NOMO-1 treated with DMSO at 0.1 percent for 48 hours (cell line): ENCODE data around the gene NOXA1.
"Not testable (repeated sequence)": the region's sequence is repeated elsewhere in the genome, so short reads cannot be mapped to it uniquely, and the experiment has no call there.

ENCODE experiments used
- DNase-seq: peaks from one replicate; lab custom pipeline; 2025; ENCODE audit not compliant: unreplicated experiment; lab: John Stamatoyannopoulos, UW

NOXA1 gene

DNA sequence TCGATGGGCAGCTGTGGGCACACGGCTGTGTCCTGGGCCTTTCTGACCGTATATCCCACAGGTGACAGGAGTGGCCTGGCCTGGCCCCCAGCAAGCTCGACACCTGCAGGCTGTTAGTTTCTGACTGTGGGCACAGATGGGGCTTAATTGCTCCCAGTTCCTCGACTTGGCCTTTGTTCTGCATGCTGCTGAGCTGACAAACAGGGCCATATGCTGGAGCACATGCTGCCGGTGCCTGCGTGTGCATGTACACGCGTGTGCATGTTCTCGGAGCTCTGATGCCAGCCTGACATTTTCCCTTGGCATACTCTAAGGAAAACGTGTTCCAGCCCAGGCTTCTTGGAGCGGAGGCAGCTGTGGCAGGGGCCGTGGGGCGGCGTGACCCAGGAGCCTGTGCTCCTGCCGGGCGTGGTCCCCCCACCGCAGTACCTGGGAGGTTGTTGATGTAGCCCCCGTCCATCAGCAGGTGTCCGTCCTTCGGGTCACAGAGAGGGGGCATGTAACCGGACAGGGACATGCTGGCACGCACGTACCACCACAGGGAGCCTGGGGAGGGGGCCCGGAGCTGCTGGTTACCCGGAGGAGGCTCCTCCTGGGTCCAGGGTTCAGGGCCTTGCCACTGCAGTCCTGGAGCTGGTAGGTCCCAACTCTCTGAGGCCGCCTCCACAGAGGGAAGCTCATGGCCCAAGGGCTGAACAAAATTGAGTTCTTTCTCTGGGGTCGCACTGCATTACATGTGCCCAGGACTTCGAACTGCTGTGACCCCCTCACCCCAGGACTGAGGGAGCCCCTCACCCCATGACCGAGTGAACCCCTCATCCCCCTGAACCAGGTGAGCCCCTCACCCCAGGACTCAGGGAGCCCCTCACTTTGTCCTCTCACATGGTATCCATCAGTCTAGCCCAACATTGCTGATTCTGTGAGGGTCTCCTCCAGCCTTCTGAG lies 40.1 kb downstream of the NOXA1 start:
- no peak for DNase-seq

DNA sequence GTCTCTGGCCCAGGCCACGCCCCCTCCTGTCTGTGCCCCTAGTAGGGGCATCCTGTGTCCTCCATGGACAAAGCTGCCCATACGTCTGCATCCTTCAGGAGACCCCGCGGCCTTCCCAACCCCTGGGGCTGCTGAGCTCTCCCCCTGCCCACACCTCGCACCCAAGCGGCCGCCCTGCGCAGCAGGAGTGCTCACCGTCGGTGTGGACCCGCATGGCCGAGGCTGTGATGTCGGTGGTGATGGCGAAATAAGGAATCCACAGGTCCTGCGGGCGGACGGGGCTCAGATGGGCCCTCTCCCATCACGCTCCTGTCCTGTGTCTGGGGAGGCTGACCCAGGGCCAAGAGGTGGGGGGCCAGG lies 40.7 kb downstream of the NOXA1 start:
- no peak for DNase-seq

GRCh38 chr9:137464291-137464999 lies 41.3 kb downstream of the NOXA1 start:
- no peak for DNase-seq

DNA sequence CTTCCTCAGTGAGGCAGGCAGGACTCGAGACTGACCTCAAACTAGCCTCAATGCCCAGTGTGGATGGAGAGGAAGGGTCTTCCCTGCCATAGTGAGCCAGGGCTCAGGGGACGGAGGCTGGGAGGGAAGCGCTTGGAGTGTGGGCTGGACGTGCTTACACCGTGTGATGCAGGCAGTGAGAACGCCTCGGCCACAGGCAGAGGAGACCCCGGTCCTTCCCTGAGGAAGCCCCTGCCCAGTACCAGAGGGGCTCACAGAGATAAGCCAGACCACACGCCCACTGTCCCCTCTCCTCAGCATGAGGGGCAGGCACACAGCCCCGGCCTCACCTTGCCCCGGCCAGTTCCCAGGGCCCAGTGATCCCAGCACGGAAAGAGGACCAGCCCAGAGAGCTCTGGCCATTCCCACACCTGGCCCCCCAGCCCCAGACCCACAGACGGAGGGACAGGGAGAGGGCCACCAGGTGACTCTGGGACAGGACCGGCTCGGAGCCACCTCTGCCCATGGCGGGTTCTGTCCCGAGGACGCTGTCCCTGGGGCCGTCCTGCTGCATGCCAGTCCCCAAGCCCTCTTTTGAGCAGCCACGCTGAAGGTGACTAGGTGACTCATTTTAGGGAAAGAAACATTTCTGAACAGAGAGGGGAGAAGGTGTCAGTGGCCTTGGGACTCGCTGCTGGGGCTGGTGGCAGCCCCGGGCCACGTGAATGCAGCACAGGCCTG lies 42.0 kb downstream of the NOXA1 start:
- DNase-seq = no peak

DNA sequence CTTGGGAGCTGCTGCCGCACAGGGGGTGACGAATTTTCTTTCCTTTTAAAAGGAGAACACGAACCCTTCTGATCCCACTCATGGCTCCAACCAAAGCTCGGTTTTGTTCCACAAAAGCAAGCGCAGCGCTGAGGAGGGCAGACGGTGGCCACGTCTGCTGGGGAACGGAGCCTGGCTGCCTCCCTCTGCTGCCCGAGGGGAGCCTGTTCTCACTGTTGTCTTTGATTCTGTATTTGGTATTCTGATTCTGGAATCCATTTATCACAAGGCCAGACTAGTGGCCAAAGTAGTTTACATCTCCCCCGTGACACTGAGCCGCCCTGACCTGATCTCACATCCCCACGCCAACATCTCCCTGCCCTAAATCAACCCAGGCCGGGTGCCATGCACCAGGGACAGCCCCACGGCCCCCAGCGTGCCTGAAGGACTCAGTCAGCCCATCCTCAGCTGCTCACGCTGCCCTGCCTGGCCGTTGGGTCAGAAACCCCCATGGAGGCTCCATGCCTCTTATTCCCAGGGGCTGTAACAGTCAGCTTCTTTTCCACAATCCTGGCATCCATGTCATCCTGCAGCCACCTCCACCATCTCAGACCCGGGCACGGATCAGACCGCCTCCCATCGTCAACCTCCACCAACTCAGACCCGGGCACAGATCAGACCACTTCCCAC lies 42.7 kb downstream of the NOXA1 start:
- no peak for DNase-seq

GRCh38 chr9:137466389-137467085 lies 43.3 kb downstream of the NOXA1 start:
- DNase-seq = not testable (repeated sequence)

- no peak for DNase-seq
Measured at GRCh38 chr9:137467161-137467581, 44.0 kb downstream of the NOXA1 start.

DNA sequence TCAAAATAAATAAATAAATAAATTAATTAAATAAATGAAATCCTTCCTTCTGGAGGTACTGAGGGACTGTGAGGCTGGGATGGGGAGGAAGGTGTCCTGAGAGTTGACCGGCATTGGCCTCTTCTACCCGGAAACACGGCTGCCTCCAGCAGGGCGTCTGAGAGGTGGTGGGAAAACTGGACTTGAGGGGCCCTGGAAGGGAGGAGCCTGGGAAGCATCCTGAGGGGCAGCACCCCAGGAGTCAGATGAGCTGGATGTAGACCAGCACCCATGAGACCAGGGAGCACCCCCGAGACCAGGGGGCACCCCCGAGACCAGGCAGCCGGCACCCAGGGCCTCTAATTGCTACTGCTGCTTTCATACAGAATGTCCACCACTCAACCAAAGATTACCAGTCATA lies 44.7 kb downstream of the NOXA1 start:
- no peak for DNase-seq

GRCh38 chr9:137470785-137471184 lies 47.6 kb downstream of the NOXA1 start:
- peak; percentile 35 for DNase-seq

DNA sequence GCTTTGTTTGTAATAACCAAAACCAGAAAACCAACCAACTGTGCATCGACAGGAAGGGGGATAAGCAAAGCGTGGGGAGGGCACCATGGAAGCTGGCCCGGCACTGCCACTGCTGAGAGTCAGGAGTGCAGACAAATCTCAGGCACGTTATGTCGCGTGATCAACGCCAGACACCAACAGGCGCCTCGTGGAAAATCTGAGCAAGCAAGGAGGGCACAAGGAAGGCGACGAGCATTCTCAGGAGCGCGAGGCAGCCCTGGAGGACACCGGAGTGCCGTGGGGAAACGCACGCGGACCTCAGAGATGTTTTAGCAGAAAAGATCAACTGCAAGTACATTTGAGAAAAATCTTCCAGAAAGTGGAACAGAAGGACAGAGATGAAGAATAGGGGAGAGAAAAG lies 51.1 kb downstream of the NOXA1 start:
- no peak for DNase-seq

GRCh38 chr9:137475666-137476065 lies 52.5 kb downstream of the NOXA1 start:
- DNase-seq = no peak

DNA sequence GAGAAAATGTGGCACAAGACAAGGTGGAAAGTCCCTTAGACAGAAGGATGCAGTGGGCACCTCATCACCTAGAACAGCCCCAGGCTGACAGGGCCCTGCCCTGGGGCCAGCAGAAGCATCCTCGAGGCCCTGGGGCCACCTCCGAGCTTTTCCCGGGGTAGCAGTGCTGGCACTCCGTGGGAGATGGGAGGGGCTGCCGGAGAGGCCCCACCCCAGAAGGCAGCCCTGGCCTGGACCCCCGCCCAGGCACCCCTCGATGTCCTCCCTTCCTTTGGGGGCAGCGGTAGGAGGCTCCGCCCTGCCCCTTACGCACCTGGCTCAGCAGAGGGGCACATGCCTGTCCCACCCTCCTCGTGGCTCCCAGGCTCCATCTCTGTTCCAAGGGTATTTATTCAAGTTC lies 53.7 kb downstream of the NOXA1 start:
- no peak for DNase-seq

GRCh38 chr9:137477778-137478612 lies 54.8 kb downstream of the NOXA1 start:
- no peak for DNase-seq

DNA sequence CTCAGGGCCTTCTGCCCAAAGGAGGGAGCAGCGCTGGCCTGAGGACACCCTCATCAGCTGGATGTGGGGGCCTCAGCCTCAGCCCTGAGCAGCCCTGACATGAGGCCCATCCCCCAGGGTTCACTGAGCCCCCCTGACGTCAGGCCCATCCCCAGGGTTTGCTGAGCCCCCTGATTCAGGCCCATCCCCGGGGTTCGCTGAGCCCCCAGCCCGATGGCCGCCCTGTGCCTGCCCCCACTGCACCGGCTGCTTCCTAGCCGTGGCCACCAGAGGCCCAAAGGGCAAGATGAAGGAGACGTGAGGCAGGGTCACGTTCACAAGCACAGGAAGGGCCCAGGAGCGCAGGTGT lies 55.4 kb downstream of the NOXA1 start:
- DNase-seq = no peak

GRCh38 chr9:137478962-137479861 lies 56.0 kb downstream of the NOXA1 start:
- no peak for DNase-seq

GRCh38 chr9:137479892-137480685 lies 56.9 kb downstream of the NOXA1 start:
- DNase-seq = no peak

DNA sequence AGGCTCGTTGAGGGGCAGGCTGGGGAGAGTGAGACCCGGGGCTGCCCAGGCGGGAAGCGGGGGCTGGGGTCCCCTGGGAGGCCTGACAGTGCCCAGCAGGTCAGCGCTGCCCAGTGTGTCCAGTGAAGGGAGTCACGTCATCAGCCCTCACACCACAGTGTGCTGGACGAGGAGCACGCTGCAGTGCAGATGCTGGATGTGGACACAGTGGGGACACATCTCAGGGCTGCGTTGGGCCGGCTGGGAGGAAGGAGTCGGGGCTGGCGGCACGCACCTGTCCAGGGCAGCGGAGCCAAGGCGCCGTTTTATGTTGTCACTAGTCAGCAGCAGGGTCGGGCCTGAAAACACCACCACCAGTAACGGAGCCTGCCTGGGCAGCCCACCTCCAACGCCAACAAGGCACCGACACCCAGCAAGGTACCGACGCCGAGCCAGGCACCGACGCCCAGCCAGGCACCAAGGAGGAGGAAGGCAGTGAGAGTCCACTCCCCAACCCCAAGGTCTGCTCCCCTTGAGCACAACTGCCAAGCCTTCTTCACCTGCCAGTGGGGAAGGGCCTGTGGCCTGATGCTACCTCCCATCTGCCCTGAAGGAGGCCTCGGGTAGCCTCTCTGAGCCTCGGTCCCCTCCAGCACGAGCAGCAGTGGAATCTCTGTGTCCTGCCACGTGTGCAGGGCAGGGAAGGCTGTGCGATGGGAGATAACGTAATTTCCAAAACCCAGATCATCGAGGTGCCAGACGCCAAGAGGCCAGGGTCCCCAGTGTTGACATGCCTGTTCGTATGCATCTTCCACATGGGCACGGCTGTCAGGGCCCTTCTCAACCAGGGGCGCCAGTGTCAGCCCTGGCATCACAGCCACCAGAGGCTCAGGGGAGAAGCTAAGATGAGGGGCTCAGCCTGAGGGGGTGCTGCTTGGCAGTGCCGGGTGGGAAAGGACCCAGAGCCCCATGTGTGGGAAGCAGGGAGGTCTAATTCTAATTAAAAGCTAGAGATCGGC lies 57.8 kb downstream of the NOXA1 start:
- no peak for DNase-seq
